HG02588 (cell line): Measurements from ENCODE around the gene SLC12A8.

Experiments
- ATAC-seq: cut with Tn5 transposase; IDR thresholded peaks from one replicate; pipeline ENCODE4 v1.9.1; 2021; ENCODE audit warnings: mild to moderate bottlenecking, moderate library complexity; ENCODE audit not compliant: unreplicated experiment

Gene SLC12A8

GRCh38 chr3:125080077-125080476 is 132.5 kb downstream of the SLC12A8 start:
- no peak for ATAC-seq

DNA sequence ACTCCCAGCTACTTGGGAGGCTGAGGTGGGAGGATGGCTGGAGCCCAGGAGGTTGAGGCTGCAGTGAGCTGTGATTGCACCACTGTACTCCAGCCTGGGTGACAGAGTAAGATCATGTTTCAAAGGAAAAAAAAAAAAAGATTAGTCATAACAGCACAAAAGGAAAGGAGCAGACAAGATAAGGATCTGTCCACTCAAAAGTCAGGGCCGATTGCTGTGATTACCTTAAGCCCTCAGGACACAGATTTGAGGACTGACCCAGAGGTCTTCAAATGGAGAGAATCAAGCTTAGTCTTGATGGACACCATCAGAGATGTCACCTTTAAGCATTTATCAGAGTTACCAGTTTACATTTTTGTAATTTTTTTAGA is 132.9 kb downstream of the SLC12A8 start:
- no peak for ATAC-seq

DNA sequence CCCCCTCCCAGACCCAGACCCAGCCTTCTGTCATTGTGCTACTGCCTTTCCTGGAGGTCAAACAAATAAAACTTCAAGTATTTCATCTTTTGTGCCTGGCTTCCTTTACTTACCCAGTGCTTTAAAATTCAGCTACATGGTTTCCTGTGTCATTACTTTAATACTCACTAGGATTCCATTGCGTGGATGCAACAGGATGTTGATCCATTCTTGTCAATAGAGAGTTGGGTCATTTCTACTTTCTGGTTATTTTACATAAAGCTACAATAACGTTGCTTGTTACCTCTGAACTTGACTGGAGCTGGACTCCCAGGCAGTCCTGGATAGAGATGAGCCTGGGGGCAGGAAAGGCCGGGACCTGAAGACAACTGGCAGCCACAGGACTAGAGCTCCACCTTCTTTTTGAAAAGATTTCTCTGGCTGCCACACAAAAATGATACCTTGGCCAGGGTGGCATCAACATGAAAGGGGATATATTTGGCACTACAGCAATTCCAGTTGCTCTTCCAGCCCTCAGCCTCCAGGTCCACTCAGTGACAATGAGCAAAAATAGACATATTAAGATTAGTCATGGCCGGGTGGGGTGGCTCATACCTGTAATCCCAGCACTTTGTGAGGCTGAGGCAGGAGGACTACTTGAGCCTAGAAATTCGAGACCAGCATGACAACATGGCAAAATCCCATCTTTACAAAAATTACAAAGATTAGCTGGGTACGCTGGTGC is 133.4 kb downstream of the SLC12A8 start:
- ATAC-seq = no peak

DNA sequence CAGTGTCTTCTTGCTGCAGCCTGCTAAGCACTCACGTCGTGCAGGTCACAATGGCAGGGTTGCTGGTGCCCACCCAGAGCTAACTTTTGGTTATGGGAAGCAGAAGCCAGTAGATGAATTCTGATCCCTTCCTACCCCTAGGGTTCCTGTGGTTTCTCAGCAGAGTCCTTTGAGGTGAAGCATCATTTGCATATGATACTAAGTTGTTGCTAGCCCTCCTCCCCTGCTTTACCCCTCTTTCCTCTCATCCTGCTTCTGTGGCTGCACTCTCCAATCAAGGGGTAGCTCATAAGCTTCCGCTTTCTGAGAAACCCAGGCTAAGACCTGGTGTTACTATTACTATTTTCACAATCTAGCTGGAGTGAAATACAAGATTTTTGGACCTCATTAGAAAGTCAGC is 134.7 kb downstream of the SLC12A8 start:
- no peak for ATAC-seq

- ATAC-seq = no peak
These were observed 136.1 kb downstream of the SLC12A8 start for GRCh38 chr3:125076464-125076863.

GRCh38 chr3:125075738-125076137 is 136.8 kb downstream of the SLC12A8 start:
- ATAC-seq = no peak

- ATAC-seq = no peak
These were observed 139.1 kb downstream of the SLC12A8 start for GRCh38 chr3:125073390-125073905.

DNA sequence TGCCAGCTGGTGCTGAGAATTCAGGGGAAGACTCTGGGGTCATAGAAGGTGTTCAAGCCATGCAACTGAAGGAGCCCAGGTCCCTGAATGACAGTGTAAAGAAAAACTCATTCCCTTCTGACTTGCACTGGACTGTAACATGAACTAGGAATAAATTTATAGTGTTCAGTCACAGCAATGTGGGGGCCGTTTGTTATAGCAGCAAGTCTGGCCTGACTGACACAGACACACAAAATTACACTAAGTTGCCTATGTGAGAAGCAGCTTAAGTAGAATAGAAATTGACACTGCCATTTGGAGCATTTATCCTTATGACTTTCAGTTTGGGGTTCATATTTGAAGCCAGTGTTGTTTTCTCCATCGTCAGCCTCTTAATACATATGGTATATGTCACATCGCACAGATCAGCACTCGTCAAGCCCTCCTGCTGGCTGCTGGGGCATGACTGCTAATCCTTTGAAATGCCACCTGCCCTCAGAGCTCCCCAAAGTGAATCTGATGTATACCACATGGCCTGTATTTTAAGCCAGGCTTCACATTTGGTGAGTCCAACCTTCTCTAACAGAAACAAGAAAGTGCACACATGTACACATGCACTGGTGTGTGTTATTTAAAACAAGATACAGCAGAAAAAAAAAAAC is 139.7 kb downstream of the SLC12A8 start:
- no peak for ATAC-seq

DNA sequence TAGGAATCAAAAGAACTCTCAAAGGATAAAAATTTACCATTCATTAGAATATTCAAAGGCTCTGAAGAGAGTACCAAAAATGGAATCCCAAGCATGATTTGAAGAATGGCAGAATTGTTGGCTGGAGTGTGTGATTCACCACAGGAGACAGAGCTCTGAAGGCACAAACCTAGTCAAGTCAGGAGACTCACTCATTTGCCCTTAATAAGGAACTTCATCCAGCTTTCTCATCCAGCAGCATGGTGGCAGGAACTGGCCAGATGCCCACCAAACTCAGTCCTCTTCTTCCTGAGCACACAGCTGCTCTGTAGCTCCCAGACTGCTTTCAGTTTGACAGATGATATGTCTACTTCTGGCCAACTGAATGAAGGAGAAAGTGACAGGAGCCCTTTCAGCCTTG is 140.2 kb downstream of the SLC12A8 start:
- no peak for ATAC-seq

GRCh38 chr3:125069968-125070745 is 142.4 kb downstream of the SLC12A8 start:
- no peak for ATAC-seq

- no peak for ATAC-seq
These were observed 143.1 kb downstream of the SLC12A8 start for GRCh38 chr3:125069452-125069851.

GRCh38 chr3:125068265-125068664 is 144.3 kb downstream of the SLC12A8 start:
- no peak for ATAC-seq

GRCh38 chr3:125067225-125067624 is 145.3 kb downstream of the SLC12A8 start:
- no peak for ATAC-seq

GRCh38 chr3:125062904-125063618 is 149.5 kb downstream of the SLC12A8 start:
- no peak for ATAC-seq

DNA sequence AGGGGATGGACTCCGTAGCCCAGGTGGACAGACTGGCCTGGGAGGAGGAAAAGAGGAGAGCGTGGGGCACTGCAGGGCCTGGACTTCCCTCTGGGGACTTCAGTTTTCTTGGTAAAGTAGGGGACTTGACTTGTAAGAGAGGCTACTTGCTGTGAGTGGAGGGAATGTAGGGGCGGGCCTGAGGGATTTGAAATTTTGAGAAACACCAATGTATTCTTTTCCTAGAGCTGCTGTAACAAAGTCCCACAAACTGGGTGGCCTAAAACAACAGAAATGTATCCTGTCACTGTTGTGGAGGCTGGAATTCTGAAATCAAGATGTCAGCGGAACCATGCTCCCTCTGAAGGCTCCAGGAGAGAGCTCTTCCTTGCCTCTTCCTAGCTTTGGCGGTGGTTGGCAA is 150.9 kb downstream of the SLC12A8 start:
- no peak for ATAC-seq

GRCh38 chr3:125061170-125061569 is 151.4 kb downstream of the SLC12A8 start:
- no peak for ATAC-seq

GRCh38 chr3:125059488-125060245 is 152.9 kb downstream of the SLC12A8 start:
- no peak for ATAC-seq

- no peak for ATAC-seq
These were observed 153.6 kb downstream of the SLC12A8 start for GRCh38 chr3:125058959-125059358.

- ATAC-seq = no peak
These were observed 154.0 kb downstream of the SLC12A8 start for GRCh38 chr3:125058529-125058928.

GRCh38 chr3:125057186-125057850 is 155.2 kb downstream of the SLC12A8 start:
- no peak for ATAC-seq
